KBM-7 (cell line): ENCODE results near the gene BMPR2.
"Not testable (repeated sequence)": the region's sequence is repeated elsewhere in the genome, so short reads cannot be mapped to it uniquely, and the experiment has no call there.

Source experiments
- DNase-seq: peaks from one replicate; pipeline ENCODE4 v3.0.0-alpha.2; 2015
- in situ Hi-C: fragments of 300-500 bp; cut with MboI; formaldehyde crosslinking; loops from 2 replicates; pipeline ENCODE4 v1.14.3; 2020; ENCODE audit warnings: low sequenced_read_pairs, low pct_unique_long_range_greater_than_20kb, mixed read lengths

The BMPR2 gene

DNA sequence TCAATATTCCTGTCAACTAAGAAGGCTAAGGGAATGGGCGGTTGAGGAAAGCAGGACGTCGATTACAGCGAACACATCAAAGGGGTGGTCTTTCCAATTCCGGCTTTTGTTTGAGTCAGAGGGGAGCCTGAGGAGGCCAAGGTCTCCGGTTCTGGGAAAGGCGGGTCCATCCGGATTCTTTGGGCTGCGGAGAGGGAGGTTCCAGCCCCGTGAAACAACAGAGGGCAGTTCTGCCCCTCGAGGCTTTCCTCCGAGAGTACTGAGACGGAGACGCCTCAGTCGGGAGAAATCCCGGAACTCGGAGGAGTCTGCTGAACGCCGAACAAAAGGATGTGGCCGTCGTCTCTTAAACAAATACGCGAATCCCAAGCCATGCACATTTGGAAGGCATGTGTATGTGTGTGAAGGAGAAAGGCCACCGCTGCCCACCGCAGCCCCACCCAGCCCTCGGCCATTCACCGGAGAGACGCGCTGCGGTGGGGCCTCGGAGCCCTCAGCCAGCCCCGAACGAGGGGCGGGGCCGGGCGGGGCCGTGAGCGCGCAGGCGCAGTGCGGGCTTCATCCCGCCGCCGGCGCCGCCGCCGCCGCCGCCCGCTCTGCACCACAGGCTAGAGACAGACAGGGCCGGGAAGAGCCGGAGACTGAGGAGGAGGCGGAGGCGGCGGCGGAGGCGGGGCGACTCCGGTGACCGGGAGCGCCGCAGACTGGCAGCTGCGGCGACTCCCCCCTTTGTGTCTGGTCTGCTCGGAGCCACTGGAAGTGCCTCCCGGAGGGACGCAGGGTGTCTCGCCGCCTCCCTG is at the start of gene BMPR2:
Gene BMPR2, plus strand, starts transcription at position 719 of the 800 bp plus-strand sequence. CDS start 1,148 bp downstream, outside the sequence.
- in situ Hi-C loops: no loop called here
- peak; percentile 89 for DNase-seq

DNA sequence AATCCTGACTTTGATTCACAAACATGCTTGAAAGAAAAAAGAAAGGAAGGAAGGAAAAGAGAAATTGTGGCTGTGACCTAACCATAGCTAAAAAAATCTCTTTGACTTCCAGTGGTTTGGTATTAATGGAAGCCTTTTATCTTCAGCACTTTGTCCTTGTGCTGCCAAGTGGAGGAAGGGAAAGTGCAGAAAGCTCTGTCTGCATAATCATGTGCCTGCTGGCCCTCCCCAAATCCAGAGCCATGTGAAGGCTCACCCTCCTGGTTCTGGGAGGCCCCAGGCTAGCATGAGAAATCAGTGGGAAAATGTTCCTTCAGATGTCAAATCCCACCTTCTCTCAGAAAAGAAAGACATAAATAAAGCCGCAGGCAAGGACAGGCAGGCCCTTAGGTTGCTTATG is 48.3 kb upstream of the BMPR2 start:
- in situ Hi-C loops: no loop called here
- DNase-seq: no peak

DNA sequence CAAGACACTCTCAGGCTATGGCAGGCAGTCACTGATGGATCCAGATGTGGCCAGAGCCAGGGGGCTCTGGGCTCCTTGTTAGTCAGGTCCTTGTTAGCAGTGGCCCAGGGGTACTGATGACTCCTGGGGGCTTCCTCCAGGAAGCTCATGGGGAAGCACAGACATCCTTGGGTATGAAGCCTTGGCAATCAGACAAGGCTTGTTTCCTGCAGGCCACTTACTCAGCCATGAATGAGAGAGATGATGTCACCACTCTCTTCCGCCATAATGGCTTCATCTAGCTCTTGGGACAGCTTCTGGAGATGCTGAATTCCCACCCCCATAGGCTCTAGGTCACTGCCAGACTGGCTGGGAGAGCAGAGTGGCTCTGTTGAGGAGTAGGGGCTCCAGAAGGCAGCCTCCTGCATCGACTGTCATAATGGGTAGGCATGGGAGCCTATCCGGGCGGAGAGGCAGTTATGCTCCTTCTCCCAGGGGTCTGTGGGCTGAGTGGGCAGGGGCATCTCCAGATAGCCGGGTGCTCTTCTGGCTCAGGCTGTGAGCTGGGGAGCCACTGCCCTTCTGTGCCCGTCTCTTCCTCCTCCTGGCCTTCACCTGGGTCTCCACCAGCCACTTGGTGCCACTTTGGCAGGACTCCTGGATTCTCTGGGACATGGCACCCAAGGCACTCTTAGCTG is 40.2 kb upstream of the BMPR2 start:
- in situ Hi-C loops: no loop called here
- no peak for DNase-seq

DNA sequence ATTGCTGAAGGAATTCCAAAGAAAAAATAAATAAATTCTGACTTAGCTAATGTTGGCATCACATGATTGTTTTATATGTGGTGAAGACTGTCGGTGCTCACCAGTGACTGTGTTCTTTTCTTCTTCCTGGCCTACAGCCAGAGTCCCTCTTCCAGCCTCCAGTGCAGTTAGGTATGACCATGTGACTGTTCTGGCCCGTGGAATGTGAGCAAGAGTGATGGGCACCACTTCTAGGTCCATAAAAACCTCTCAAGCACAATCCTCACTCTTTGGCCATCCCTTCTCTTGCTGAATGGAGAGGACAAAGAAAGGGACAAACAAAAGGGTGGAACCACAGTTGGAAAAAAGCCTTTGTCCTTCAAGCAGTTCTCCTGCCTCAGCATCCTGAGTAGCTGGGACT is 39.0 kb upstream of the BMPR2 start:
- no peak for DNase-seq
- in situ Hi-C loops: no loop called here

DNA sequence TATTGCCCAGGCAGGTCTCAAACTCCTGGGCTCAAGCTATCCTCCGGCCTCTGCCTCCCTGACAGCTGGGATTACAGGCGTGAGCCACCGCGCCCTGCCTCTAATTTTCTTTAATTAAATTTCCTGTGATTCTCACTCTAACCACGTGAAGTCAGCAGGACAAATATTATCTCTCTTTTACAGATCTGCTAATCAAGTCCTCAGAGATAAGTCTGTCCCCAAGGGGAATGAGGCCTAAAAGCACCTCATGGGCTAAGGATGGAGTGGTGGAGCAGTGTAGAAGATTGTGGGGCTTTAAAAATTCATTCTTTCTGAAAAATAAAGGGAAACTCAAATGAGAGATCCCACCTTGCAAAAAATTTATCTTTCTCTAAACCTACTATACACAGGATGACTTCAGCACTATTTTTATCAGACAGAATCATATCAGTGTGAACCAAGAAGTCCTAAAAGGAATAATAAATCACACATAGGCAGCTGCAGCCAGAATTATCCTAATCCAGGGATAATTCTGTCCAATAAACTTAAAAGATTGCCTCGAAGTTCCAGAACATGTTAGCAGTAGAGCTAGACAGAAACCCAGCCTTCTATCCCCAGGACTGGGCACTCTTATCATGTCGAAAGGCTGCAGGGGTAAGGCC is 38.3 kb upstream of the BMPR2 start:
- no peak for DNase-seq

DNA sequence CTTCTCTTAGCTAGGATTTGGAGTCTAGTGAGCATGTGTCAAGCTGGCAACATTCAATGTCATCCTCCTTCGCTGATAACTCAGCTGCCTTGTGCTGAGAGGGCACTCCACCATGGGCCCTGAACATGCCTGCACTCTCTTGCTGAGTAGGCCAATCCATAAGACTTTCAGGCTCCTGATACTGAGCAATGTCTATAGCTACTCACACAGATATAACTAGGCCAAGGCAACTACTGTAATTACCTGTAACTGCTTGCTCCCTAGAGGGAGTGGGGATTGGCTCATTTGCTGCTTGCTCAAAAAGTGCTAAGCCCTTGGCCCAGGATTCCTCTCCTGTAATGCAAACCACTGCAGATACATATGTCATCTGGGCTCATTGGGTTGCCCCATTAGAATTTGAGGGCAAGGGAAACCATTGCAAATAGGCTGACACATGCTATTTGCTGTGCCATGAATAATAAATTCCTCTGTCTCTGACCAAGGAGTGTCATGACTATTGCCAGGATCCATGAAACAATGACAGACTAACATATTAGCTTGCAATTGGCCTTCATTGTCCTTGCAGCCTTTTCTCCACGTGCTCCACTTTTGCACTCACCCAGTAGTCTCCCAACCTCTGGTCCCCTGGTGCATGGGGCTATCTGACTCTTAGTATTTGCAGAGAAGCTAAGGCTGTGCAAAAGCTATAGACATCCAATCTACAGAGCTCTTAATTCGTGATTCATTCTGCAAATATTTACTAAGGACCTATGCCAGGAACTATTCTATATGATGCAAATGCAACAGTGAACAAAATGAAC is 36.9 kb upstream of the BMPR2 start:
- no peak for DNase-seq
- in situ Hi-C loops: no loop called here

More for the DNA sequence above, 38.3 kb upstream of the BMPR2 start:
- in situ Hi-C loops: no loop called here

DNA sequence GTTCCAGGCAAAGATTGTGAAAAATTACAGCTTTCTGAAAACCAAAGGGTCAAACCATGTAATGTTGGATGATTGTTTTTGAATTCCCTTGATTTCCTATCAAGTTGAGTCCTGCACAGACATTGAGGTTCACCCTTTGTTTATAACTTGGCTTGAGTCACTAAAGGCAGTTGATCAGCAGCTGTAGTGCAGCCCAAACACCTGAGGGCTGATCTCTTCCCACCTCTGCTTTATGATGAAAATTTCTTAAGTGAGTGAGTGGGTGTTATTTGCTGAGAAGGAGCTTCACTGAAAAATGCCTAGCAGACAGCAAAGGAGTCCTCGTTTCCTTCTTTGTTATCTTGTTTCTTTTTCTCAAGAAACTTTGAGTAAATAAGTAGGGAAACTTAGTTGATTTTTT is 31.9 kb upstream of the BMPR2 start:
- DNase-seq: no peak
- in situ Hi-C loops: no loop called here

DNA sequence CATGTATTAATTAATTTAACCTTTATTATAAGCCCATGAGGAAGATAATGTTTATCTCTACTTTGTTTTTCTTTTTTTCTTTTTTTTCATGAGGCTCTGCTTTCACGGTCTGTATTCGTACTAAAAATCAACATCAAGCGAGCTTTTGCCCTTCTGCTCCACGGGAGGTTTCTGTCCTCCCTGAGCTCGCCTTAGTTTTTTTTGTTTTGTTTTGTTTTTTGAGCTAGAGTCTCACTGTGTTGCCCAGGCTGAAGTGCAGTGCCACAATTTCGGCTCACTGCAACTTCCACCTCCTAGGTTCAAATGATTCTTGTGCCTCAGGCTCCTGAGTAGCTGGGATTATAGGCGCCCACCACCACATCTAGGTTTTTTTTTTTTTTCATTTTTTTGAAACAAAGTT is 29.9 kb upstream of the BMPR2 start:
- no peak for DNase-seq
- in situ Hi-C loops: no loop called here

DNA sequence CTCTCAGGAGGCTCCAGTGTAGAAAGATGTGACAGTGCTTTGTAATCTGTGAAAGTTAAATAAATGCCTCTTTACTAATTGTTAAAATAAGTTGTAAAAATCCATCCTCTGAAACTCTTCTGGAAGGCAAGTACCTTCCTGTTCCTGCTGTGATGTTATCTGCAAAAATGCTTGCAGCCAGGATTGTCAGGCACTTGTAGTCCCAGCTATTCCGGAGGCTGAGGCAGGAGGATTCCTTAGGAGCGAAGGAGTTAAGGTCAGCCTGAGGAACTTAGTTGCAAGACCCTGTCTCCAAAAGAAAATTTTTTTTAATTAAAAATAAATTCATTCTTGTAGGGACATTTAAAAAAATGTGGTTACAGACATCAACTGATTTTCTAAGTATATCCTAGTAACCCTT is 22.7 kb upstream of the BMPR2 start:
- in situ Hi-C loops: no loop called here
- no peak for DNase-seq

DNA sequence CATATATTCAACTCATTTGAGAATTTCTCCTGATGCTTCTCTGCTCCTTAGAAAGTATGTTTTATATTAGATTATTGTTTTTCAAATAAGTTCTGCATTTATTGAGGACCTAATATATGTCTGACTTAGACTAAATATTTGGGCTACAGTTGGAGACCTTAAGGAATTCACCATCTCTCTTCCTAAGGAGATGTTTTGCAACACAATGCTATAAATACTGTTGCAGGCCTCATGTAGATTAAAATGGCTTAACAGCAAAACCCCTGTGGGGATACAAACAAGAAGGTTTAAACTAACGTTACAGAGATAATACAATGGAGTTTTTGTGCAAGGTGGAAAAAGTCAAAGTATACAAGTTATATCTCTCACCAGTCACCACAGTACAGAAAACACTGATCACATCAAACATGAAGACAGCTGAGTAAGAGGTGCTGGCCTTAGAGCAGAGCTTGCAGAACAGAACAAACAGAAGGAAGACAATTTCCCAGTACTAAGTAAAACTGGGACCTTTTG is 20.1 kb upstream of the BMPR2 start:
- in situ Hi-C loops: no loop called here
- DNase-seq: no peak

DNA sequence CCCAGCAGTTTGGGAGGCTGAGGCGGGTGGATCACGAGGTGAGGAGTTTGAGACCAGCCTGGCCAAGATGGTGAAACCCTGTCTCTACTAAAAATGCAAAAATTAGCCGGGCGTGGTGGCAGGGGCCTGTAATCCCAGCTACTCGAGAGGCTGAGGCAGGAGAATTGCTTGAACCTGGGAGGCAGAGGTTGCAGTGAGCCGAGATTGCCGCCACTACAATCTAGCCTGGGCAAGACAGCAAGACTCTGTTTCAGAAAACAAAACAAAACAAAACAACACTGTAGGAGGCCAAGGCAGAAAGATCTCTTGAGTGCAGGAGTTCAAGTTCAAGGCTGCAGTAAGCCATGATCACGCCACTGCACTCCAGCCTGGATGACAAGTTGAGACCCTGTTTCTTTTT is 17.2 kb upstream of the BMPR2 start:
- DNase-seq, in situ Hi-C loops: not testable (repeated sequence)

DNA sequence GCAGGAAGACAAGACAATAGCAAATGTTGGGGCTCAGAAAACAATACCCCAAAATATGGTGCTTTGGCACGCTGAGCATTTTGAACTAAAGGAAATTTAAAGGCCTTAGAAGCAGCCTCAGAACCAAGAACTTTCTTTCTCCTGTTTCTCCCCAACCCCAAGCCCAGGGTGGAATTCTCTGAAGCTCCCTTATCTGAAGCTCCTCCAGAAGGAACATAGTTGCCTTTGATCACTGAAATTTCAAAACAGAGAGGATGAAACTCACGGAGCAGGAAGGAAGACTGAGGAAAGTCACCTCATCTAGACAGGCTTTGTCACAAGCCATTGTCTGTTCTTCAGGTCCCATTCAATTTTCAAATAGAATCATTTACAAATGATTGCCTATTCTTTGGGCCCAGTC is 15.5 kb upstream of the BMPR2 start:
- DNase-seq: no peak
- in situ Hi-C loops: no loop called here

DNA sequence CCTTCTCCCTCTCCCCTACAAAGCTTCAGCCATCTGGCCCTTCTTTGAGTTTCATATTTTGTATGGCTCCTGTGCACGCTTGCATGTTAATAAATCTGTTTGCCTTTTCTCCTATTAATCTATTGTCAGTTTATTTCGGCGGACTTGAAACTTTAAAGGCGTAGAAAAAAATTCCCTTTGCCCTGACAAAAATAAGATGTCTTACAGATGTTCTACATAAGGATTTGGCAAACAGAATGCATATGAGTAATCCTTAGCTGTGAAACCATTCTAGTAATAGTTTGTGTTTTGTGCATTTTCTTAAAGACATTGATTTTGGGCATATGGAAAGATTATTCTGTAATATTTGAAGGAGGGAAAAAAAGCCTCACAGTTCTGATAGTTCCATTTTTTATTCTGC is 15.0 kb upstream of the BMPR2 start:
- in situ Hi-C loops: no loop called here
- DNase-seq: no peak

DNA sequence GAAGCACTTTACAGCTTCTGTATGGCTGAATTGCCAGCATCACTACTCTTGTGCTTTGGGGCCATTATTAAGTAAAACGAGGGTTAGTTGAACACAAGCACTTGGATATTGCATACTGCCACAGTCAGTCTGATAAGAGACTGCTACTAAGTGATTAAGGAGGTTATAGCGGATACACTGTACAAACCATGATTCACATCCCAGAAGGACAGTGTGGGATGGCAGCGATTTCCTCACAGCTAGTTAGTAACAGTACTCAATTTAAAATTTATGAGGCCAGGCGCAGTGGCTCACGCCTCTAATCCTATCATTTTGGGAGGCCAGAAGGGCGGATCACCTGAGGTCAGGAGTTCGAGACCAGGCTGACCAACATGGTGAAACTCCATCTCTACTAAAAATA is 2.6 kb upstream of the BMPR2 start:
- in situ Hi-C loops: no loop called here
- DNase-seq: no peak

DNA sequence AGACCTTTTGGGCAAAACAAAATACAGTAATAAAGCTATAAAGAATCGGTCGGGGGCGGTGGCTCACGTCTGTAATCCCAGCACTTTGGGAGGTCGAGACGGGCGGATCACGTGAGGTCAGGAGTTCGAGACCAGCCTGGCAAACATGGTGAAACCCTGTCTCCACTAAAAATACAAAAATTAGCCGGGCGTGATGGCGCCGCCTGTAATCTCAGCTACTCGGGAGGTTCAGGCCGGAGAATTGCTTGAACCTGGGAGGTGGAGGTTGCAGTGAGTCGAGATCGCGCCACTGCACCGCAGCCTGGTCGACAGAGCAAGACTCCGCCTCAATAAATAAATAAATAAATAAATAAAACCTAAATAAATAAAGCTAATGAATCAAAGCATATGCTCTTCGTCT is 1.7 kb upstream of the BMPR2 start:
- in situ Hi-C loops: not testable (repeated sequence)

DNA sequence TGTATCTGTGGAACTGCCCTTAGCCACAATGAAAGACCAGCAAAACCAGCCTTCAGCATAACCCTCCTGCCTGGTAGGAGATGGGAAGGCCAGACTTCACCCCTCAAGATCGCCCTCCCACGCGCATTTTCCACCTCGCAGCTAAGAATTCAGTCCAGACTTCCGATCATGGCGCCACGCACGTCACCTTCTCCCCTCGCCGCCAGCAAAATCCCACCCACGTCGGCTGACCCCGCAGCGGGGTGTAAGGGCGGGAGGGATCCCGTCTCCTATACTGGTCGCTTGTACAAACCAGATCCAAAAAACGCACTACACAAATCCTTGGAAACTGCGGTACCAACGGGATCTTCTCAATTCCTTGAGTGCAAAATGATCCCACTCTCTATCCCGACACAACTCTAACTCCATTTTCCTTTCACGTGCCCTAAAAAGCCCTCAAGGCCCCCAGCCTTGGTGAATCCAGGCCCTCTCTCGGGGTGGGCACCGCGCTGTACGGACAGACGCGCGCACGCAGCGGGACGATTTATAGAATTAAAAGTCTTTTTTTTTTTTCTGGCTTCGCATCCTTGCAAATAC is 1.0 kb upstream of the BMPR2 start:
- no peak for DNase-seq

More for the DNA sequence above, 1.7 kb upstream of the BMPR2 start:
- DNase-seq: not testable (repeated sequence)

DNA sequence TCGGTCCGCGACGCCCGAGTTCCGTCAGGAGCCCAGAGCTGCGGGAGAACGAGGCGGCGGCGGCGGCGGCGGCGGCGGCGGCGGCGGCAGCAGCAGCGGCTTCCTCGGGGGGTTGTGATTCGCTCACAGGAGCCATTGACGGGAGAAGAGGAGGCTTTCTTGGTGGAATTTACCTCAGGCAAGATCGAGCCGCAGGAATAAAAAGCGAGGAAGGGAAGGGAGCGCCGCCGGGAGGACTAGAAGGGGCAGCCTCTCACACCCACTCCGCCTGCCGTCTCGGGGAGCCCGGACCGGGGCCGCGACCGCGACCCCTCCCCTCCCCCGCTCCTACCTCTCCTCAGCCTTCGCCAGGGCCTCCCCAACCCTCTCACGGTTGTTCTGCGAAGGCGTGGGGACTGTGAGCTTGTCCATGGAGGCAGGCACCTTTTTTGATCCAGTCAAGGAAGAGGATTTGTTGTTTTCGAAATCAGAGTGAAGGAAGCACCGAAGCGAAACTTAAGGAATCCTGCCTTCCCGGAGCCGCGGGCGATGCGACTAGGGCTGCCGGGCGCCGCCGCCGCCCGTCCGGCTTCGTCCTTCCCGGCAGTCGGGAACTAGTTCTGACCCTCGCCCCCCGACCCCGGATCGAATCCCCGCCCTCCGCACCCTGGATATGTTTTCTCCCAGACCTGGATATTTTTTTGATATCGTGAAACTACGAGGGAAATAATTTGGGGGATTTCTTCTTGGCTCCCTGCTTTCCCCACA is 506 bp downstream of the BMPR2 start:
- peak; percentile 69 for DNase-seq

More for the DNA sequence above, 1.0 kb upstream of the BMPR2 start:
- in situ Hi-C loops: no loop called here

DNA sequence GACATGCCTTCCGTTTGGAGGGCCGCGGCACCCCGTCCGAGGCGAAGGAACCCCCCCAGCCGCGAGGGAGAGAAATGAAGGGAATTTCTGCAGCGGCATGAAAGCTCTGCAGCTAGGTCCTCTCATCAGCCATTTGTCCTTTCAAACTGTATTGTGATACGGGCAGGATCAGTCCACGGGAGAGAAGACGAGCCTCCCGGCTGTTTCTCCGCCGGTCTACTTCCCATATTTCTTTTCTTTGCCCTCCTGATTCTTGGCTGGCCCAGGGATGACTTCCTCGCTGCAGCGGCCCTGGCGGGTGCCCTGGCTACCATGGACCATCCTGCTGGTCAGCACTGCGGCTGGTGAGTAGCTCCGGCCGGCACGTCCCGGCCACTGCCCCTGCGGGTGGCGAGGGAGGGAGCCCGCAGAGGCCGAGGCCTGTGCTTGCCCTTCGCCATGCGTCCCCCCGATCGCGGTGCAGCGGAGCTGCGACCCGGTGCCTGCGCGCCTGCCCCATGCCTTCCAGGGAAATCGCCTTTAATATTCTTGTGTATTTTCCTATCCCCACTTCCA is 1.2 kb downstream of the BMPR2 start:
- peak; percentile 67 for DNase-seq
- in situ Hi-C loops: no loop called here

More for the DNA sequence above, 506 bp downstream of the BMPR2 start:
- in situ Hi-C loops: no loop called here
